Measurements from ENCODE around the gene VASH1. TPM values are rescaled to one million over a fixed set of nuclear protein-coding genes. Genes with fewer than 3 reads are reported as not detected.

Gene VASH1
- total RNA-seq: 14.7 TPM
- polyA plus RNA-seq (ENCODE audit: insufficient read depth, low read depth, low replicate concordance): 4.1 TPM
- long read RNA-seq, donor 1, full-length matches to known transcripts: 2 of 2 reads
- long read RNA-seq, donor 1, partial matches to known transcripts: 0 of 2 reads
- long read RNA-seq, donor 1, other reads (novel, unspliced or antisense): 0 of 2 reads
- long read RNA-seq, donor 2, full-length matches to known transcripts: 7 of 7 reads
- long read RNA-seq, donor 2, partial matches to known transcripts: 0 of 7 reads
- long read RNA-seq, donor 2, other reads (novel, unspliced or antisense): 0 of 7 reads
- long read RNA-seq, donor 3, full-length matches to known transcripts: 6 of 6 reads
- long read RNA-seq, donor 3, partial matches to known transcripts: 0 of 6 reads
- long read RNA-seq, donor 3, other reads (novel, unspliced or antisense): 0 of 6 reads
- long read RNA-seq, donor 4, full-length matches to known transcripts: 7 of 7 reads
- long read RNA-seq, donor 4, partial matches to known transcripts: 0 of 7 reads
- long read RNA-seq, donor 4, other reads (novel, unspliced or antisense): 0 of 7 reads
- long read RNA-seq, donor 5: 0 reads
- long read RNA-seq, donor 6, full-length matches to known transcripts: 1 of 1 reads
- long read RNA-seq, donor 6, partial matches to known transcripts: 0 of 1 reads
- long read RNA-seq, donor 6, other reads (novel, unspliced or antisense): 0 of 1 reads
- long read RNA-seq, donor 7, full-length matches to known transcripts: 1 of 19 reads
- long read RNA-seq, donor 7, partial matches to known transcripts: 1 of 19 reads
- long read RNA-seq, donor 7, other reads (novel, unspliced or antisense): 17 of 19 reads
- long read RNA-seq, donor 8, full-length matches to known transcripts: 3 of 3 reads
- long read RNA-seq, donor 8, partial matches to known transcripts: 0 of 3 reads
- long read RNA-seq, donor 8, other reads (novel, unspliced or antisense): 0 of 3 reads
- long read RNA-seq, donor 9, partial matches to known transcripts: 0 of 1 reads
- long read RNA-seq, donor 9, other reads (novel, unspliced or antisense): 0 of 1 reads
- long read RNA-seq, donor 10, full-length matches to known transcripts: 7 of 12 reads
- long read RNA-seq, donor 10, partial matches to known transcripts: 0 of 12 reads
- long read RNA-seq, donor 10, other reads (novel, unspliced or antisense): 5 of 12 reads

DNA sequence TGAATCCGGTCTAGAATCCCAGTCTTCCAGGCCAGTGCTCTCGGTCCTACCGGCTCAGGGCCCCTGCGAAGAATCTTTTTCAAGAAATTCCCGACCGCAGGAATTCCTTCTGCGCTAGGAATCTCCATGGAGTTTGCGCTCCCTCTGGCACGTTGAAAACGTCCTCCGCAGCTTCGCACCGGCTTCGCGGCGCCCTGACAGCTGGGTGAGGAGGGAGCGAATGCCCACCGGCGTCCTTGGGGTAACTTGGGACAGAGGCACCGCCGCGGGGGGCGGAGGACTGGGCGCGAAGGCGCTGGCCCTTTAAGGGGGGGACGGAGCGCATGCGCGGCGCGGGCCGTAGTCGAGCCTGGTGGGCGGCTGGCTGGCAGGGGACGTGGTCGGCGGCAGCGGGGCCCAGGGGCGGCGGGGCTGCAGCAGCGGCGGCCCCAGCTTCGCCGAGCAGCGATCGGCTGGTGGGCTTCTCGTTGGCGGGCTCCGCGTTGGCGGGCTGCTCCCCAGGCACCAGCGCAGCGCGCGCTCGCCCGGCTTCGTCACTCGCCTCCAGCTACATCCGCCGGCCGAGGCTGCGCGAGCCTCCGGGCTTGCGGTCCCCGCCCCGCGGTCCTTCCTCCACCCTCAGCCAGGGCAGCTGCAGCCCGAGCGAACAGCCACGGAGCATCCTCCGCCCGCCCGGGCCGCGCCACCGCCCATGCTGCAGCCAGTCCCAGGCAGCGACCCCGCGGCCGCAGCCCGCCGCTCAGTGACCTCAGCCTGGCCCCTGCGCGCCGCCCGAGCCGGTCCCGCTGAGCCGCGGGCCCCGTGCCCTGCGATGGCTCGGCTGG lies at the start of gene VASH1:
Gene VASH1, plus strand, starts transcription at position 333 of the 824 bp plus-strand sequence. CDS start 1,354 bp downstream, outside the sequence.
- Histone ChIP-seq H3K27ac (ENCODE audit: low read depth in 2 of 2, low read length in 2 of 2) (peak within 1 kb of the TSS; percentile 51 to 53), H3K9ac (ENCODE audit: low read length in 3 of 3) (peak within 1 kb of the TSS; percentile 35 to 78 (median 59)), H3K9me3 (ENCODE audit: control insufficient read depth in 2 of 3, insufficient read depth in 1 of 3, low read length in 3 of 3) (no peaks in the 10 kb centered on the region), H3K4me3 (ENCODE audit: low read length in 3 of 3) (peak within 1 kb of the TSS; percentile 60 to 68 (median 63)), H3K36me3 (ENCODE audit: control insufficient read depth in 2 of 3, insufficient read depth in 3 of 3, low read length in 3 of 3) (no peaks in the 10 kb centered on the region), H3K27me3 (ENCODE audit: control insufficient read depth, insufficient read depth, low read length) (no peaks in the 10 kb centered on the region), H3K4me1 (ENCODE audit: control insufficient read depth in 2 of 3, insufficient read depth in 2 of 3, low read depth in 1 of 3, low read length in 3 of 3) (peaks cover 0 to 13% (median 0%) of the 10 kb centered on the region in 3 donors)
- TF ChIP-seq, protein P1, sequence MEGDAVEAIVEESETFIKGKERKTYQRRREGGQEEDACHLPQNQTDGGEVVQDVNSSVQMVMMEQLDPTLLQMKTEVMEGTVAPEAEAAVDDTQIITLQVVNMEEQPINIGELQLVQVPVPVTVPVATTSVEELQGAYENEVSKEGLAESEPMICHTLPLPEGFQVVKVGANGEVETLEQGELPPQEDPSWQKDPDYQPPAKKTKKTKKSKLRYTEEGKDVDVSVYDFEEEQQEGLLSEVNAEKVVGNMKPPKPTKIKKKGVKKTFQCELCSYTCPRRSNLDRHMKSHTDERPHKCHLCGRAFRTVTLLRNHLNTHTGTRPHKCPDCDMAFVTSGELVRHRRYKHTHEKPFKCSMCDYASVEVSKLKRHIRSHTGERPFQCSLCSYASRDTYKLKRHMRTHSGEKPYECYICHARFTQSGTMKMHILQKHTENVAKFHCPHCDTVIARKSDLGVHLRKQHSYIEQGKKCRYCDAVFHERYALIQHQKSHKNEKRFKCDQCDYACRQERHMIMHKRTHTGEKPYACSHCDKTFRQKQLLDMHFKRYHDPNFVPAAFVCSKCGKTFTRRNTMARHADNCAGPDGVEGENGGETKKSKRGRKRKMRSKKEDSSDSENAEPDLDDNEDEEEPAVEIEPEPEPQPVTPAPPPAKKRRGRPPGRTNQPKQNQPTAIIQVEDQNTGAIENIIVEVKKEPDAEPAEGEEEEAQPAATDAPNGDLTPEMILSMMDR (IDR thresholded peaks at IDR 0.05; ENCODE audit: borderline replicate concordance, extremely low read depth, insufficient read depth): no peak
- intact Hi-C loops (cut with DNase I): no loop called here
- DNase-seq: peak; percentile 69 to 89 (median 82)
- FAIRE-seq: no peak

DNA sequence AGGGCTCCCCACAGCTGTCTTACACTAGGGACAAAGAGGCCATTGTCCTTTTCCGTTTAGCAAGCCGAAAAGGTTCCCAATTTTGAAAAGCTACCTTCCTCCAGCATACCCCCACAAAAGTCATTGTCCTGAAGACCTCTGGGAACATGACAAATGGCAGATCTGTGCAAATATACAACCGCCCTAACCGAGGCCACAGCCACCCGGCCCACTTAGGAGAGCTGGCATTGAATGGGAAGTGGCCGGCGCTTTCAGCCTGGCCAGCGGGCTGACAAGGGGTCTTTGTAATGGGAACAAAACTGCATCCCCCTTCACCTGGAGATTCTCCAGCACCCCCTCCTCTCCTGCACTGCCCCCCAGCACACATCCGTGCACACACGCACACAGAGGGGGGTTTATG lies 48.1 kb upstream of the VASH1 start:
- H3K9ac ChIP-seq (ENCODE audit: low read length in 3 of 3): no peak overlapping the region
- intact Hi-C loops (cut with DNase I): no loop called here
- FAIRE-seq: no peak
- no peaks in the 10 kb centered on the region for H3K27me3 ChIP-seq (ENCODE audit: control insufficient read depth, insufficient read depth, low read length)
- no peaks in the 10 kb centered on the region for H3K36me3 ChIP-seq (ENCODE audit: control insufficient read depth in 2 of 3, insufficient read depth in 3 of 3, low read length in 3 of 3)
- no peaks in the 10 kb centered on the region for H3K9me3 ChIP-seq (ENCODE audit: control insufficient read depth in 2 of 3, insufficient read depth in 1 of 3, low read length in 3 of 3)
- TF ChIP-seq, protein P1 (IDR thresholded peaks at IDR 0.05; ENCODE audit: borderline replicate concordance, extremely low read depth, insufficient read depth): no peak
- no peaks in the 10 kb centered on the region for H3K4me1 ChIP-seq (ENCODE audit: control insufficient read depth in 2 of 3, insufficient read depth in 2 of 3, low read depth in 1 of 3, low read length in 3 of 3)
- H3K4me3 ChIP-seq (ENCODE audit: low read length in 3 of 3): no peak overlapping the region
- H3K27ac ChIP-seq (ENCODE audit: low read depth in 2 of 2, low read length in 2 of 2): no peak overlapping the region
- DNase-seq: no peak

GRCh38 chr14:76714470-76714869 lies 46.8 kb upstream of the VASH1 start:
- intact Hi-C loops (cut with DNase I): no loop called here
- Histone ChIP-seq H3K9ac (ENCODE audit: low read length in 3 of 3) (no peak overlapping the region), H3K36me3 (ENCODE audit: control insufficient read depth in 2 of 3, insufficient read depth in 3 of 3, low read length in 3 of 3) (no peaks in the 10 kb centered on the region), H3K4me1 (ENCODE audit: control insufficient read depth in 2 of 3, insufficient read depth in 2 of 3, low read depth in 1 of 3, low read length in 3 of 3) (peaks cover 0 to 2% (median 0%) of the 10 kb centered on the region in 3 donors), H3K27me3 (ENCODE audit: control insufficient read depth, insufficient read depth, low read length) (no peaks in the 10 kb centered on the region), H3K4me3 (ENCODE audit: low read length in 3 of 3) (no peak overlapping the region), H3K27ac (ENCODE audit: low read depth in 2 of 2, low read length in 2 of 2) (no peak overlapping the region), H3K9me3 (ENCODE audit: control insufficient read depth in 2 of 3, insufficient read depth in 1 of 3, low read length in 3 of 3) (no peaks in the 10 kb centered on the region)
- FAIRE-seq (no peak), DNase-seq (no peak)
- TF ChIP-seq, protein P1 (IDR thresholded peaks at IDR 0.05; ENCODE audit: borderline replicate concordance, extremely low read depth, insufficient read depth): no peak

Data from kidney (tissue), 22 donors.